Non-pigmented ciliary epithelial cell (primary cell): ENCODE results near the gene ANKRD34A.
A peak's percentile ranks its signal among the peaks of the same experiment; 100 is the strongest.

Experiments
- DNase-seq: peaks from one replicate; pipeline ENCODE4 v3.0.0-alpha.2; 2010; ENCODE audit warnings: low read depth

ANKRD34A gene

DNA sequence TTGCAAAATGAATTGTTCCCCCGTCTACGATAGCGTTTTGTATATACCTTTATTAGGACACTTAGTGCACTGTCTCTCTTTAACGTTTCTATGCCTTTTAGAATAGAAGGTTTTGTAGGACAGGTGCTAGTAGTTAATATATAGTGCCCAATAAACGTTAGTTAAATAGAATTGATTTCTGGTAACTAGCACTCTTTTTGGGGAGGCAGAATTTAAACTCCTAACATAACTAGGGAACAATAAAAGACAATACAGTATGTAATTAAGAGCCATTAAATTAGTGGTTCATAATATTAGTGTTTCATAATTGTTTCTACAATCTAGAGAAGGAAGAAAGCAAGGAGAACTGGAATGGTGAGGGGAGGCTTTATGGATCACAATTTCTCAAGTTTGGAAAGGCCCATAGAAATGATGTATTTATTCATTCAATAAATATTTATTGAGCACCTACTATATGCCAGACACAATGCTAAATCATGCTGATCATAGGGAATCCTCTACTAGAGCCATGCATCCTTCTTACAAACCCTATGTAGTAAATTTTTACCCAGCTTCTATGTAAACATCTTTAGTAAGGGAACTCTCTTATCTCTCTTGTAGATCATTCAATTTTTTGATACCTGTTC lies 857 bp upstream of the ANKRD34A start:
- DNase-seq = no peak

- no peak for DNase-seq
Measured at GRCh38 chr1:145963265-145964019, 933 bp downstream of the ANKRD34A start.

DNA sequence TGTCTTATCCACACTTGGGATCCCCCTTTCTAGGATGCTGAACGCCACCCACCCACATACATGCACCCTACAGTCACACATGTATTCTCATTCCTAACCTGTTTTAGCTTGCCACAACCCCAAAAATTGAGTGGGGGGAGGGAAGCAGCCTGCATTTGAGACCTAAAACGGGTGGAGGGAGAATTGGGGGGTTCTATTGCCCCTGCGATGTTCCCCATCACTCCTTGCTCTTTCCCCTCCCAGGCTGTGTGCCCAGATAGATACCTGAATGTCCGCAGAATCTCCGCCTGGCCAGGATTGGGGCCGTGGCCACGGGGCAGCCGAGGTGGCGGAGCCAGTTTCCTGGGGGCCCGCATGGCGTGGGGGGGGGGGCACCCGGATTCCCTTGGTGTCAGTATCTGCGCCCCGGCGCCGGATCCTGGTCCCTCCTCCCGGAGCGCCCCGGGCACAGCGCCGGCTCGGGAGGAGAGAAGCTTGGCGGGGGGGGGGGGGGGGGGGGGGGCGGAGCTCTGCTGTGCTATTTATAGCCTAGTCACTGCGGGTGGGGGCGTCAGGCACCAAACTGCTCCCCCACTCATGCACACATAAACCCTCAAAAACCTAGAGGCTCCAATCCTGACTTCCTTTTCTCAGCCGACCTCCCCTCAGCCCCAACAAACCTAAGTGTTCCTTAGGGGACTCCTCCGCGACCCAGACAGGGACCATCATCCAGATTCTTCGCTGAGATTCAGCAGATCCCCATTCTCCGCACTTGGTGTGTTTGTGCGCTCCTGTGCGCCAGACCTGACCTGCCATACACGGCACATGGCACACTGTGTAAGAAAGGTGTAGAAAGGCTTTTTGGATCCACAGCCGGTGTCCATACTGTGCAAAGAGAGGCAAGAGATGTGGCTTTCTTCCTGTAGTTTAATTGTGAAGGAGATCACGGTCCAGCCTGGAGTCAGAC lies 1.9 kb downstream of the ANKRD34A start:
- DNase-seq = no peak

GRCh38 chr1:145961425-145962156 lies 2.8 kb downstream of the ANKRD34A start:
- DNase-seq = no peak

DNA sequence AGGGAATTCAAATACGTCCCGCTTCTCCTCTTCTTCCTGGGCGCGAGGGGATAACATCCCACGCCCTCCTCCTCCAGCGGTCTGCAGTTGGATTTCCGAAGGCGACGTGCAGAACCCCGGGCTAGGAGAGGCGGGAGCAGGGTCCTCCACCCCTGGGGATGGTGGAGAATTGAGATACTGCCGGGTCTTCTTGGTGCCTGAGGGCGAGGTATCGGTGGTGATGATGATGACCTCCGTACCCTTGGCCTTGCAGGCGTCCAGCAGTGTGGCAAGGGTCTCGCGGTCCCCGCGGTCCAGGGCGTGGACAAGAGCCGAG lies 3.3 kb downstream of the ANKRD34A start:
- DNase-seq = no peak

DNA sequence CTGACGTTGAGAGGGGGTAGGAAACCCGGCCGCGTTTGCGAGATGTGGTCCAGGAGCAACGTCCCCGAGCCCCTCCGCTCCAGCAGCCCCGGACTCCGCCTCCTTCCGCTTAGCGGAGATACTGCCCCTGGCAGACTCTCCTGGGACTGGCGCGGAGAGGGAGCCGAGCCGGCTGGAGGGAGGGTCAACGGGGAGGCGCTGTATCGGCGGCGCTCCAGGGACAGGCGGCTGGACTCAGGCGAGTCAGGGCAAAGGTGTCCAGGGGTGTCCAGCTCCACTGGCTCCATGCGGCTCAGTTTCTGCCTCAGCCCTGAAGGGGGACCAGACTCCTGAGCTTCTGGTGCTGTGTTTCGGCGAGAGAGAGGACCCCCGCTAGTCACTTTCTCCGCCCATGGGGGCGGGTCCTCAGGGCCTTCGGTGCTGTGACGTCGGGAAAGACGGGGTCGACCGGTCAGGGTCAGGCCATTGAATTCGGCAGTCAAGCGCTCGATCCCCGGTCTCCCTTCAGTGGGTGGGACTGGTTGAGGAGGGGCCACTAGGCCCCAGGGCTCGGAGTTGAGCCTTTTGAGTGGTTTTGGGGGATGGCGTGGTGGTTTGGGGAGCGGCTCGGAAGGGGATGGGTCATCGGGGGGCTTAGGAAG lies 3.8 kb downstream of the ANKRD34A start:
- no peak for DNase-seq

- no peak for DNase-seq
Measured at GRCh38 chr1:145959957-145960467, 4.4 kb downstream of the ANKRD34A start.

- no peak for DNase-seq
Measured at GRCh38 chr1:145959333-145959732, 5.0 kb downstream of the ANKRD34A start.

GRCh38 chr1:145958734-145959133 lies 5.6 kb downstream of the ANKRD34A start:
- DNase-seq = no peak

DNA sequence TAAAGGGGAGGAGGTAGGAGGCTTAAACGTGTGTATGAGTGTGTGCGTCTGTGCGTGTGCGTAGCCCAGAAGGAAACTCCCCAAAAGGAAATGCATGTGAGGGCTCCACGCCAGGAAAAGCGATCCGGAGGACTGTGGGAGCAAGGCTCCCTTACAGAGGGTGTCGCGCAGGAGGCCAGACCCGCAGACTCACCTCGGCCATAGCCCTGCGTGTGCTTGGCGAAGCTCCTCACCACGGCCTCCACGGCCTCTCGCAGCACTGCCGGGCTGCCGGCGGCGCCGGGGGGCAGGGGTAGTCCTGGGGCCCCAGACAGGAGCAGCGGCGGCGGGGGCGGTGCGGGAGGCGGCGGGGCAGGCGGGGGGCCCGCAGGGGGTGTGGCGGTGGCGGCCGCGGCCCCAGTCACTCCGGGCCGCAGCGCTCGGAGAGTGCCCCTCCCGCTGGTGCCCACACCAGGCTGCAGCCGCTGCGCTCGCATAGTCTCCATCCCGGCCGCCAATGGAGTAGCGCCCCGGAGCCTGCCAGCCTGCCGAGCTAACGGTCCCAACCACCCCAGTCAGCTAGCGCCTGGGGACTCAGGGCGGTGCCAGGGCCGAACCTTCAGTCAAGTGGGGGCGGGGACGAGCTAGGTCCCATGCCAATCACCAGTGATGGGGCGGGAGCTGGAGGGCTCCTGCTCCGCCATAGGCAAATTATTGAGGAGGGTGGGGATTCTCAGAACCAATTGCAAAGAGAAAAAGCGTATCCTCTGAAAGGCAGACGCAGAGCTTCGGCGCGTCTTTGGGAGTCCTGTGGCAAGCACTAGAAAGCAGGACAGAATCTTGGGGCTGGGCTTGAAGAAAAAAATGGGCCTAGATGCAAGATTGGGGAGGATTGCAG lies 6.7 kb downstream of the ANKRD34A start, which contains the start of gene LIX1L:
TSS of gene LIX1L (minus strand) at position 575 of the 877 bp plus-strand sequence. CDS start at position 485, 90 bp downstream.
- peak; percentile 86 for DNase-seq

GRCh38 chr1:145956781-145957442 lies 7.5 kb downstream of the ANKRD34A start:
- DNase-seq = no peak

DNA sequence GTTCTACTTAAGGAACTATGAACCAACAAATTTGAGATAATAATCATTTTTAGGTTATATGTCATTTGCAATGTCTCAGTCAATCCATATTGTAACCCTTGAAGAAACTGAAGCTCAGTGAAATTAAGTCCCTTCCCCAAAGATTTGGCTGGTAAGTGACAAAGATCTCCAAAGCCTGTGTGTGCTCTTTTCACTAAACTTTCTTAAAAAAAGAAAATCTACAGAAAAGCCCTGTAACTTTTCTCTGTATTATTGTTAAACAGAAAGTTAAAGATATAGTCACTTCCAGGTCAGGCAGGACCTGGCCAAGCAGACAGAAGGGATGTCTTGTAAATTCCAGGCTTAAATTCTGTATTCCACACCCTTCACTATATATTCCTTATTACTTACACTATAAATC lies 8.0 kb downstream of the ANKRD34A start:
- no peak for DNase-seq

- DNase-seq = no peak
Measured at GRCh38 chr1:145955436-145955835, 8.9 kb downstream of the ANKRD34A start.

DNA sequence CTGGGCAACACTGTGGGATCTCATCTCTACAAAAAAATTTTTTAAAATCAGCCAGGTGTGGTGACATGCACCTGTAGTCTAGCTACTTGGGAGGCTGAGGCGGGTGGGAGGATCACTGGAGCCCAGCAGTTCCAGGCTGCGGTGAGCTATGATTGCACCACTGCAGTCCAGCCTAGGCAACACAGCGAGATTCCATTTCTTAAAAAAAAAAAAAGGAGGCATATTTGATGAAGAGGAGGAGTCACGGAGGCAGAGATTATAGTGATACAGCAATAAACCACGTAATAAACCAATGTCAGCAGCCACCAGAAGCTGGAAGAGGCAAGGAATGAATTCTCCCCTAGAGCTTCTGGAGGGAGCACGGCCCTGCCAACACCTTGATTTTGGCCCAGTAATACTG lies 10.5 kb downstream of the ANKRD34A start:
- no peak for DNase-seq

- DNase-seq = no peak
Measured at GRCh38 chr1:145952903-145953302, 11.5 kb downstream of the ANKRD34A start.

GRCh38 chr1:145951526-145951925 lies 12.8 kb downstream of the ANKRD34A start:
- no peak for DNase-seq

DNA sequence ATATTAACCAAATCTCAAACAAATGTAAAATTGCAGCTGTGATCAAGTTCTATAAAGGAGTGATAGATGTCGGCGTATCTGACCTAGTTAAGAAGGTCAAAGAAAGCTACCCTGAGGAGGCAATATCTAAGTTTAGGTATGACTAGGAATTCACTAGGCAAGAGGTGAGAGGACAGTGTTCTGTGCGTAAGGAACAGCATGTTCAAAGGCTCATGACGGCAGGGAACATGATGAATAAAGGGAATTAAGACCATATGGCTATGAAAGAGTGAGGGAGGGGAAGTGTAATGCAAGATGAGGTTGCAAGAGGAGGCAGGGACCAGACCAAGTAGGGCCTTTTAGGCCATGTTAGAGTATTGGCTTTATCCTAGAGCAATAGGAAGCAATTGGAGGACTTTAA lies 15.2 kb downstream of the ANKRD34A start:
- DNase-seq = no peak

GRCh38 chr1:145947551-145947950 lies 16.8 kb downstream of the ANKRD34A start:
- no peak for DNase-seq

DNA sequence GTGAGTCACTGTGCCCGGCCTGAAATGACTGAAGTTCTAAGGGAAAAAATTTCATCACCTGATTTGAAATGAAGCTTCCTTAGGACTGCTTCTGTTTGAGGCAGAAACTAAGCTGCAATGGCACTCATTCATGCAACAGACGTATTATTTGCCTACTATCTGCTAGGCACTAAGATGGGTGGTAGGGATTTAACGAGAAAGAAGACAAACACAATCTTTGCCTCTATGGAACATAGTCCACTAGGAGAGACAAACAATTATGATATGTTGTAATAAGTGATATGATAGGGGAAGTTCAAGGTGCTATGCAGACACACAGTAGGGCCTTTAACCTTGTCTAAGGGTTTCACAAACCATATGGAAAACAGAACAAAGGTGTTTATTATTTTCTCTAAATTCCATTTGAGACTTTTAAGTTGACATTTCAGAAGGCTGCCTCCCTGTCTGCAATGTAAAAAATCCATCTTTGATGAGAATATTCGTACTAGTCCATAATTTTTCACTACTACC lies 17.8 kb downstream of the ANKRD34A start:
- DNase-seq = no peak

GRCh38 chr1:145944532-145944931 lies 19.8 kb downstream of the ANKRD34A start:
- DNase-seq = no peak
